ENCODE measurements around the gene PPA1.
A peak's percentile ranks its signal among the peaks of the same experiment; 100 is the strongest.
"Not testable (repeated sequence)": the region's sequence is repeated elsewhere in the genome, so short reads cannot be mapped to it uniquely, and the experiment has no call there.

The PPA1 gene

DNA sequence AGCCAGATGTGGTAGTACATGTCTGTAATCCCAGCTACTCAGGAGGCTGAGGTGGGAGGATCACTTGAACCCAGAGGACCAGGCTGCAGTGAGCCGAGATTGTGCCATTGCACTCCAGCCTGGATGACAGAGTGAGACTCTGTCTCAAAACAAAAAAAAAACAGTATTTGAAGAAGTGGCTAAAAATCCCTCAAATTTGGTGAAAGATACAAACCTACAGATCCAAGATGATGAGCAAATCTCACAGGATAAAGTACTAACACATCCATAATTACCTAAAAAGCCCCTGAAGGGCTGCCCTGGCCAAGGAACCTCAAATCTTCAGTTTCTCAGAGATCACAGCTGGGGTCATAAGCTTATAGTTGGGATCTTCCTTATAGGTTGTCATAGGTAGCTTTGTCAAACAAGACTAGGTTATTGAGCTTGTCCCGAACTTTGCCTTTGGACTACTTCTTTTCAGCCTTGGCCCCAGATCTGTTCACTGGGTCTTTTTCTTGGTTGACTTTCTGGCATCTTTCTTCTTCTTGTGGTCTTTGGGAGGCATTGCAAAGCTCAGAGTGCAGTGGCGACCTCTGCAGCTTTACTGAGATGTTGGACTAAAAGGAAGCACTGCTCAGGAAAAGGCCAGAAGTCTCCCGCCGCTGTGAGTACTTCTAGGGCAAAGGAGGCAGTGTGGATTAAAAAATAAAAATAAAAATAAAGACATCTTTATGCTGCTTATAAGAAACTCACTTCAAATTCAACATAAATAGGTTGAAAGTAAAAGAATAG is 34.3 kb downstream of the PPA1 start:
- no peak for DNase-seq

DNA sequence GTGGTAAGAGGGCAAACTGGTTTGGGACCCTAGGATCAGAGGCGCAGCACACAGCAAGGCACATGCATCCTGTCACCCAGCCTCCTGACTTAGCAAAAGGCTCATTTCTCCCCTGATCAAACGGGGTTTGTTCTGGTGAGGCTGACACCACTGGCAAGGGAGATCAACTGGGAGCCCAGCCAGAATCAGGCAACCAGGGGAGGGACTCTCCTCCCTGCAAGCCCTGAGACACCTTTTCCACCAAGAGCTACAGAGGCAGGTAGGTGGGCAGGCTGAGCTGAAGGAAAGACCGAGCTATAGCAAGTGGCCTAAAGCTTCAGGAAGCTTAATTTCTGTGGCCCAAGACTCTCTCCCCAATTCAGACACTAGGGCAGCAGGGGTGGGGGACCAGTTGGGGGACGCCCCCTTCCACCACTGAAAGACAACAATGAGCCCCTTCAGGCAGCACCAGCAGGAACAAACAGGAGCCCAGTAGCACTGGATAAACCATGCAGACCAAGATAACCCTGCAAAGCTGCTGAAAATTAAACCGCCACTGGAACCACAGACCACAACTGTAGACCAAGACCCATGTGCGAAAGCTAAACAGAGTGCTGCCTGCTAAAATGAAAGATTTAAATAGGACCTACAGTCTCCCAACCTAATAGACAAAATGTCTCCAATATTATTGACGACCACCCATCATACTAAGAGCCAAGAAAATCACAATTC is 35.8 kb downstream of the PPA1 start:
- peak; percentile 74 for DNase-seq

DNA sequence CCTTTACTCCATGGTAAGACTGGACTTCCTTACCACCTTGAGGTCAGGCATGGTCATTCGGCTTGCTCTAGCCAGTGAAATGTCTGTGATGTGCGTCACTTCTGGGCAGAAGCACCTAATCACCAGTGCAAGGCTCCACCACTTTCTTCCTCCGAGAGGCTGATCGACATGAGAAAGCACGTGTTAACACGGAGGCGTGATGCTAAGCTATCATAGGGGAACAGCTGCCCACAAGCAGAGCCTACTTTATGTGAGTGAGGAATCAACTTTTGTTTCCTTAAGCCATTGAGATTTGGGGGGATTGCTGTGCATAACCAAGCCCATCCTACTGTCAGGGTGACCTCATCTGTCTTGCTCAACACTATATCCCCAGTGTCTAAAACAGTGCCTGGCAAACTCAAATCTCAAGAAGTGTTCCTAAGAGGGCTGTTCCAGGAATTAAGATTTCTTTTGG is 39.8 kb downstream of the PPA1 start:
- DNase-seq, result peak; percentile 21

DNA sequence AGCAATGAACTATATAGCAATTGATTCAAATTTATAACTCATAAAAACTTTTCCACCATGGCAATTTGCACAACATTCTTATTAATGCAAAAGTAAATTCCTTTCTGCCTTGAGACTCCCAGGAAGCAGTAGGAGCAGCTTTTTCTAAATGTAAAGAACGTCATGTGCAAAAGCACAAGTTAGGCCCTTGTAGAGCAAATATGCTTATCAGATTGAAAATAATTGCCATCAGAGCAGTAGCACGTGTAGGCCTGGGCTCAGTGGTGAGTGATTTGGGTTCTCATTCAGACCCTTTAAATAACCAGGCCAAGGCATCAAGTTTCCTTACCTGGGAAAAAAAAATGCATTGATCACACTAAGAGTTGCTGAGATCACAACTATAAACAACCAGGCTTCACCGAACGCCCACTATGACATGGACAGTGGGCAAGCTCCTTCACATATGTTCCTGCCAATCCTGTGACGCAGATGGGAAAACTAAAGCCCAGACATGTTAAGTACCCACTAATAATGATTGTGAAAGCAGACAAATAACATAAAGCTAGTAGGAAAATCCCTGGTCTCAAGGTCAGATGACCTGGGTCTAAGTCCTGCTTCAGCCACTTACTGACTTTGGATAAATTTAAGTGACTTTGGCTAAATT is 40.8 kb downstream of the PPA1 start:
- no peak for DNase-seq

DNA sequence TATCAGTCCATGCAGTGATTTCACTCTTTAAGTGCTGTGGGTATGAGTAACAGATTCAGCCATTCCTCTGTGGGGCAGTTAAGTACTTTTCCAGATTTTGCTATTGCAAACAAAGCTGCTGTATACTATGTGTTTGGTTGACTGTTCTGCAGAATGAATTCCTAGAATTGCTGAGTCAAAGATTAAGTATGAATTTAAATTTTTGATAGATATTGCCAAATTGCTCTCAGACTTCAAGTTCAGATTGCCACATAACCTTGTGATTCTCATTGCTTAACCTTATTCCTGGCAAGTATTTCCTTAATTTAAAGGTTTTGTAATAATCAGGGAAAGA is 41.3 kb downstream of the PPA1 start:
- peak; percentile 65 for DNase-seq

DNA sequence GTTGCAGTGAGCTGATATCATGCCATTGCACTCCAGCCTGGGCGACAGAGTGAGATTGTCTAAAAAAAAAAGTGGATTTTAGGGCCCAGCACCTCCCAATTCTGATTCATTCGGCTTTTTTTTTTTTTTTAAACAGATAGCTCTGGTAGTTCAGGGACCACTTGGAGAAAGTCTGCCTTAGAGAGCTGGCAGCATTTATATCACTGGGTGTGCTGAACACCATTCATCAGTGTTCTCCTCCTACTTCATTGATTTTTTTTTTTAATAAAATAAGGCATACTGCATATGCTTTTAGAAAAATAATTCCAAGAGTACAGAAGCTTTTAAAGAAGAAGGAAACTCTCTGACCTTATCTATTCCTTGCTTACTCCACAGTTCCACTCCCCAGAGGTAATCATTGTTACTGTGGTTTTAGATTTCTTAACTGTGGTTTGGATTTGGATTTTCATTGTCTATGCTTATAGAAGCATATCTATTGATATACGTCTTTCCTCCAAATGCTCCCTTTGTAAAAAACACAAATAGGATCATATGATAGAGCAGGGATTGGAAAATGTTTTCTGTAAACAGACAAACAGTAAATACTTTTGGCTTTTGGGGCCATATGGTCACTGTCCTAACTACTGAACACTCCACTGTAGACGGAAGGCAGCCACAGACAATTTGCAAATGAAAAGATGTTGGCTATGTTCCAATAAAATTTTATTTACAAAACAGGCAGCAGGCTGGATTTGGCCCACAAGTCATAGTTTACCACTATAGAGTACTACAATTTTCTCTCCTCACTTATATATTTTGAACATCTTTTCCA is 41.9 kb downstream of the PPA1 start:
- no peak for DNase-seq

DNA sequence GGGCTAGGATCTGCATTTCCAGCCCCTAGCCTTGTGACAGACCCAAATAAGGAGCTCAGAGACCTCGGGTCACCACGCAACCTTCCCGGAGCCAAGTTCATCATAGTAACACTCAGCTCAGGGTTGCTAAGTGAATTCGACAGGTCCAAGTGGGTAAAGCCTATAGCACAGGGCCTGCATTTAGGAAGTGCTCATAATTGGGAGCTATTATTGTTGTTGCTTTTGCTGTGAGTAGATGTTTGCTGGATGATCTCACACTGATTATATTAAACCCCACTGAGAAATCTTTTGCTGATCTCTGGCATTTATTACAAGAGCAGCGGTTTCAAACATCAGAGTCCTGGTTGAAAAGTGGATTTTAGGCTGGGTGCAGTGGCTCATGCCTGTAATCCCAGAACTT is 42.6 kb downstream of the PPA1 start:
- no peak for DNase-seq

DNA sequence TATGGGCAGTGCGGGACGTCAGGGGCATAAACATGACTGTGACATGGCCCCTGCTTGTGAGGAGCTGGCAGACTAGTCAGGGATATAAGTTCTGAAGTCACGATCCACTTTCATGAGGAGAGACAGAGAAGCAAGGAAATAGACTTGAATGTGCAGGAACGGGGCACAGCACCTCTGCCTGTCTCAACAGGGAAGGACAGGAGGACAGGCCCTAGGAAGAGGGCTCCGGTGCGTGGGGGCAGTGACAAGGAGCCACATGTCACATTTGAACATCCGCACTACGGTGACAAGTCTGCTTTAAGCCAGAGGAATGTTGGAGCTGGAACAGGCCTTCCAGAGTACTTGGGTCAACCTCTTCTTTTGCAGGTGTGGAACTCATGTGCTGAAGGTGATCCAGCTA is 43.1 kb downstream of the PPA1 start:
- DNase-seq, result no peak

DNA sequence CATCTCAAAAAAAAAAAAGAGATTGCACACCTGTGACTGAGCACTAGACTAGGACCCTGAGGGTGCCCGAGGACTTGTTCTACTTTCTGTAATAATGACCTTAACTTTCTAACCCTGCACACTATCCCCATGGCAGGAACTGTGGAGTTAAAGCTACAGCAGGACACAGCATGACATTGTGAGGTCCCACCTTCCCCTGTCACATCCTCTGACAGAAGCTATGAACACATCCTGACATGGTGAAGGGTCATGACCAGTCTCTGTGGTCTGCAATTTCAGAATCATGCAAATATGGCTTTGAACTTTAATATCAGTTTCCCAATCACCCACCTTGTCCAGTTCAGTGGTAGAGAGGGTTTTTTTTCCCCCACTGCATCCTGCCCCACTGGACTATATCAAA is 44.5 kb downstream of the PPA1 start:
- no peak for DNase-seq

DNA sequence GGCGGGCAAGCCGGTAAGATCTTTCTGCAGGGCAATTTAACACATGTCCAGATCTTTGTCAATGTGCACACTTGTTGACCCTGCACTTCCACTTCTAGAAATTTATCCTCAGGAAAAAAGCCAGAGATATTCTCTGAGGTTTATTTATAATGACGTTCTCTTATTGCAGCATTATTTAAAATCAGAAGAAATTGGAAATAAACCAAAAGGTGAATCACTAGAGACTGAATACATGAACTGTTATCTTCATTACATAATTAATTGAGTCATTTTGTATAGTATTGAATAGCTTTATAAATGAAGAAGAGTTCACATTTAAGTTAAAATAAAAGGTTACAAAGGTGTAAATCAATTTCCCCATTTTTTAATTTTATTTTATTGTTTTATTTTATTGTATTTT is 46.7 kb downstream of the PPA1 start:
- DNase-seq, result no peak

DNA sequence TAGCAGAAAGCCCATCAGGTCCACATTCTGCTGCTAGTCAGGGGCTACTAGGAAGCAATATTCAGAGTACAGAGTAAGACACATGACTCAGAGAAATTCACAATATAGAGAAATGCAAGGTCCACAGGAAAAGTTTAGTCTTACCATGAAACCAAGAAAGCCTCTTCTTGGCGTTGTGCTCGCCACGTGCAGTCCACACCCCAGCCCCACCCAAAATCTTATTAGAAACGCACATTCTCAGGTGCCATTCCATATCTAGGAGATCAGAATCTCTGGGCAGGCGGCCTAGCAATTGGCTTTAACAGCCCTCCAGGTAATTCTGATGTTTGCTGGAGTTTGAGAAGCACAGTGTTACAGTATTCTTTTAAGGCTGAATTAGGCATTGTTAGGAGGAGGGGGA is 47.1 kb downstream of the PPA1 start:
- DNase-seq, result no peak

DNA sequence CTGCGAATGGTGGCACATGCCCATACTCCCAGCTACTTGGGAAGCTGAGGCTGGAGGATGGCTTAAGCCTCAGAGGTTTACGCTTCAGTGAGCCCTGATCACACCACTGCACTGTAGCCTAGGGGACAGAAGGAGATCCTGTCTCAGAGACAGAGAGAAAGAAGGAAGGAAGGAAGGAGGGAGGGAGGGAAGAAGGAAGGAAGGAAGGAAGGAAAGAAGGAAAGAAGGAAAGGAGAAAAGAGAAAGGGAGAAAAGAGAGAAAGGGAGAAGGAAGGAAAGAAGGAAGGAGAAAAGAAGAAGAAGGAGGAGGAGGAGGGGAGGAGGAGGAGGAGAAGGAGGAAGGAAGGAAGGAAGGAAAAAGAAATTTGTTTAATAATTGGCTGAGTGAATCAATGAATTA is 49.9 kb downstream of the PPA1 start:
- no peak for DNase-seq

DNA sequence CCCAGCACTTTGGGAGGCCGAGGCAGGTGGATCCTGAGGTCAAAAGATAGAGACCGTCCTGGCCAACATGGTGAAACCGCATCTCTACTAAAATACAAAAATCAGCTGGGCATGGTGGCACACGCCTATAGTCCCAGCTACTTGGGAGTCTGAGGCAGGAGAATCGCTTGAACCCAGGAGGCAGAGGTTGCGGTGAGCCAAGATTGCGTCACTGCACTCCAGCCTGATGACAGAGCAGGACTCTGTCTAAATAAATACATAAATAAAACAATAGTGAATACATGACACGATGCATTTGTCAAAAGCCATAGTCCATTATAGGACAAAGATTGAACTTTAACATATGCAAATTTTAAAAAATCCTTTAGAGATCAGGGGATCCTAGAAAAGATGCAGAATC is 54.0 kb downstream of the PPA1 start:
- DNase-seq, result not testable (repeated sequence)

DNA sequence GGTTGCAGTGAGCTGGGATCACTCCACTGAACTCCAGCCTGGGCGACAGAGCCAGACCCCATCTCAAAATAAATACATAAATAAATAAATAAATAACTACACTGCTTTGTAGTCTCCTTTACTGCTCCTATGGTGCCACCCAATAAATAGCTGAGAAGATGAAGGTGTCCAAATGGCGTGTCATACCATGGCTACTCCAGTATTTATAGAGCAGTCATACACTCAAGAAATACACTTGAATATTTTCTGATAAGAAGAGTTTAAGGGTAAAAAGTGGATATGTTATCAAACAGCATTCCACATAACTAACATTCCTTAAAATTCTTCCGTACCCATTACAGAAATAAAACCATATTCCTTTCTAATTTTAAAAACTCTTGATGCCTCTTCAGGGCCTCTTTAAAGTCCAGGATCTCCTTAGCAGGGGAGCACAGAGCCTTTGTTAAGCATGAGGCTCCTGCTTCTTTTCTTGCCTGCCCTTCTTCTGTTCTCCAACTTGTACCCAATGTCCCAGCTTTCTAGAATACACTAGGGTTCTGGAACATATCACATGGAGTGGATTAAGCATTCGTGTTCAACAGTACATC is 55.0 kb downstream of the PPA1 start:
- no peak for DNase-seq

DNA sequence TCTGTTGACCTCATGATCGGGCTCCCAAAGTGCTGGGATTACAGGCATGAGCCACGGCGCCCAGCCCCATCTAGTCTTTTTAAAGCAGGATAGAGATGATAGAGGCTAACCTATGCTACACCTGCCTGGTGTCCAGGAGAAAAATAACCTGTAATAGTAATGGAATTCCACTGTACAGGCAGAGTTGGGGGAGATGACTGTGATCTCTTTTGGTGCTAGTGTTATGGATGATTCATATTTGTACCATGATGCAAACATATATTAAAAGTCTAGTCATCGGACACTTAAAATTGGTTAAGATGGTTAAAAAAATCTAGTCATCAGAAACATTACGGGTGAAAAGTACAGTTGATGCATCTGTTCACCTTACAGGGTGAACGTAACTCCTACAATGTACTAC is 56.8 kb downstream of the PPA1 start:
- no peak for DNase-seq

DNA sequence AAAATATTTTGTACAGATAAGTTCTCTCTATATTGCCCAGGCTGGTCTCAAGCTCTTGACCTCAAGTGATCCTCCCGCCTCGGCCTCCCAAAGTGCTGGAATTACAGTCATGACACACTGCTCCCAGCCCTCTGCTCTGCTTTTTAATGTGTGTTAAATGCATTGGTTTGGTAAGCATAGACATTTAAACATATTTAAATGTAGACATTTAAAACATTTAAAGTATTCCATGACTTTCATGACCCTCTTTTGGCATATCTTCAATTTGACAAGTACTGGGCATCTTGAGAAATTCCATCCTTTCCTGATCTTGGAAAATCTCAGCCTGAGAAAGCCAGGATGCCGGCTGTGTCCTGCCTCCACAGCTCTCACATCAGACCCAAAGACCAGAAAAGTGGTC is 57.7 kb downstream of the PPA1 start:
- DNase-seq, result no peak

DNA sequence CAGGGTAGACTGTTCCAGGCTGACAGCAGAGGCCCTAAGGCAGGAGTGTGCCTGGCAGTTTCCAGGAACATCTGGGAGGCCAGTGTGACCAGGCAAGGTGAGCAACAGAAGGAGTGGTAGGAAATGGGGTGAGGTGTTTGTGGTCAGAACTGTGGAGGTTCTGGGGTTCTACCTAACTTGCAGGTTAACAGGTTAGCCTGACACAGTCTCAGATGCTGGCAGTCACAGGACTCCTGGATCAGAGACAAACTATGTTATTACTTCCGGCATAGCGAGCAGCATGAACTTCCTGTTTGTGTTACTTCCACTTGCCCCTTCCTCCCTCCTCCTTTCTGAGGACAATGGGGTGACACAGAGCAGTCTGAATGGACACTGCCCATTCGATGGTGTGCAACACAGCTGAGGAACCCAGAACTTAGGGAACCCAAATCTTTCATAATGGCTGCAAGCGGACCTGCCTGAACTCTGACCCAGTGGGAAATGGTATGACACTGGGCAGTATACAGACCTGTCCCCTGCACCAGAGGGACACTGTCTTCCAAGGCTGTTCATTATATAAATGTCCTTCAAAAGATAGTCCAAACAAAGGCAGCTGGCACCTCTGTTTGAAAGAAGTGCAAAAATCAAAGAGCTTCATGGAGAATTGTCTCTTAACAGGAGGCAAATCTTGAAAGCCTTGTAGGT is 59.0 kb downstream of the PPA1 start:
- peak; percentile 44 for DNase-seq

DNA sequence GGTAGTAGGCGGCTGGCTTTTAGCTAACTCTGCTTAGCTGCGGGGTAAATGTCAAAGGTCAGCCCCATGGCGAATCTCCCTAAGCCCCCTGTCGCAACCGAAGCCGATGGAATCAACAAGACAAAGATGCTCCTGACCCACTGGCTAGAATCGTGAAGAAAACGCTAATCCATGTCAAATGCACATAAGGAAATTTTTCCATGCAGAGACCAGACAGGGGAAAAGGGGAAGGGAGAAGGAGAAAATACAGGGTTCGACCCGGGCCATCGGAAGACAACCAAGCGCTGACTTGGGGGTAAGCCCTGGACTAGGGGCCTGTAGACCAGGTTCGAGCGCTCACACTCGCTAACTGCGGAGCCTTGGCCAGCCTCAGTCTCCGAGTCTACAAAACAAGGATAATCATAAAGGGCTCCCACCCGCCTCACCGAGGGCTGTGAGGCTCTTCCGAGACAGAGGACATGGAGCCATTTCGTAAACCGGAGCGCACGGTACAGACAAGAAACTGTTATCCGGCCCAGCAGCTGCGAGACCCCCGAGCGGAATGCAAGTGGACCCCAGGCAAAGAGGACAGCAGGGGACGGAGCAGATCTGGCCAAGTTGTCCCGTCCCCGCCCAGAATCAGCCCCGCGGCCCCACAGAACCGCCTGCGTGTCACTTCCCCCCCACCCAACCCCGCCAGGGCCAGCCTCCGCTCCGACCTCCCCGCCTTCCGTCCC is 63.4 kb downstream of the PPA1 start:
- DNase-seq, result no peak

DNA sequence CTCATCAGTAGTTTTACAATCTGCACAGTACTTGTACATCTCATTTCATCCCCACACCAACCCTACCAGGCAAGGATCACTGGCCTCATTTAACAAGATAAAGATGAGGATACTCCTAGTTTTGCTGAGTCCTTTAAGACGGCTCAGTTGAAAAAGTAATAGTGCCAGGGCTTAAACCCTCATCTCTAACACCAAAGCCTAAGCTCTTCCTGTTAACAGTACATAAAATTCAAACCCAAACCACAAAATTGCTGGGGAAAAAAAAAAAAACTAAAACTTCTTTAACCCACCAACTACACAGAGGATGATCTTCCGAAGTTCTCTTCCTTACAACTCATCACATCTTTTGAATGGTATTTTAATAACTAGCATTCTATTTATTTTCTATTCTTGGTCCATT is 64.2 kb downstream of the PPA1 start:
- peak; percentile 55 for DNase-seq

DNA sequence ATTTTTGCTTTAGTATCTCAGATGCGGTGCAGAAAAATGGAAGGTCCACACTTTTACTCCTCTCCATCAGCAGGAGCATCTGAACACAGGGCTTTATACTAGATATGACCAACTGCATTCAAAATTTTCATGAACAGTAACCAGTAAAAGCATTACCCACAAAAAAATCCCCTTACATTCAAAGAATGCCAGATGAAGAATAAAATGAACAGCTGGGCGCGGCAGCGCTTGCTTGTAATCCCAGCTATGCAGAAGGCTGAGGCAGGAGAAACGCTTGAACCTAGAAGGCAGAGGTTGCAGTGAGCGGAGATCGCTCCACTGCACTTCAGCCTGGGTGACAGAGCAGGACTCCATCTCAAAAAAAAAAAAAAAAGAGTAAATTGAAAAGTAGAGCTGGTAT is 66.0 kb downstream of the PPA1 start:
- DNase-seq, result no peak

DNA sequence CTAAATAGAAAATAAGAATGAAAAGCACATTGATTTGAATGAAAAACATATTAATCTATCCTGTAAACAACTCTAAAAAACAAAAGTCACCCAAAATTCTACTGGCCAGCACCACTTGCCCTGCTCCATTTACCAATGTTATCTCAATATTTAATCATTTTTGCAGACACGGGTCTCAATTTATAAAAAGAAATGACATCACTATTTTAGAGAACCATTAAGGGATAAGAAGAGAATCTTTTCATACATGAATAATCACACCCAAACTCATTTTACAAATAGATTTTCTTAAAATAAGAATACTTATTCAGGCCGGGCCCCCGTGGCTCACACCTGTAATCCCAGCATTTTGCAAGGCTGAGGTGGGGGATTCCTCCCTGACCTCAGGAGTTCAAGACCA is 66.8 kb downstream of the PPA1 start:
- no peak for DNase-seq

DNA sequence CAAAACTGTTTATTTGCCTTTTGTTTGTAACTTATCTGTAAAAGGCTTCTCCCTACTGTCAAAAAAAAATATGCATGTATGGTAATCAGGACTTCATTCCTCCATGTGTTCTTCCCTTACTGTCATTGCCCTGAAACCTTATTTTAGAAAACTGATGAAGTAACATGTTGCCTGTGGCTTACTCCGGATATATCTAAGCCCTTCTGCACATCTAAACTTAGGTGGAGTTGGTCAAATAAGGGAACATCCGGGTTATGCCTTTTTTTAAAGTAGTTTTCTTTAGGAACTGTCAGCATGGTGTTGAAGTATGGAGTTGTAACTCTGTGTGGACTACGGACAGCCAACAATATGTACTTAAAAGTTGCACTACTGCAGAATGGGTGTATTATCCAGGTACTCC is 69.1 kb downstream of the PPA1 start:
- DNase-seq, result peak; percentile 96

Measured in MV-4-11 (cell line).